Gastroesophageal sphincter (tissue), 3 donors: ENCODE results near the gene TLE2.

Experiments used
- EP300 ChIP-seq: sonication (generic); formaldehyde crosslinking; IDR thresholded peaks from one replicate; pipeline ENCODE4 v1.6.1; 2017; ENCODE audit warnings: antibody characterized with exemption, mild to moderate bottlenecking
- POLR2A ChIP-seq, 2 donors: fragments of 450-650 bp; IDR thresholded peaks; one replicate each; pipeline ENCODE4 v1.6.1; 2017; ENCODE audit warnings: antibody characterized with exemption in 2 of 2, mild to moderate bottlenecking in 2 of 2, moderate library complexity in 1 of 2
- POLR2AphosphoS5 ChIP-seq: sonication (generic); formaldehyde crosslinking; IDR thresholded peaks from one replicate; pipeline ENCODE4 v1.6.1; 2017; ENCODE audit warnings: antibody characterized with exemption
- TF ChIP-seq, protein P1 (sequence below), 4 experiments: fragments of 200-600 bp in 2 of 4; fragments of 450-650 bp in 2 of 4; sonication (generic) in 1 of 4; IDR thresholded peaks; one replicate each; pipeline ENCODE4 v1.5.1; 2017 to 2019; ENCODE audit warnings: antibody characterized with exemption in 4 of 4, mild to moderate bottlenecking in 2 of 4, moderate library complexity in 2 of 4

DNA sequence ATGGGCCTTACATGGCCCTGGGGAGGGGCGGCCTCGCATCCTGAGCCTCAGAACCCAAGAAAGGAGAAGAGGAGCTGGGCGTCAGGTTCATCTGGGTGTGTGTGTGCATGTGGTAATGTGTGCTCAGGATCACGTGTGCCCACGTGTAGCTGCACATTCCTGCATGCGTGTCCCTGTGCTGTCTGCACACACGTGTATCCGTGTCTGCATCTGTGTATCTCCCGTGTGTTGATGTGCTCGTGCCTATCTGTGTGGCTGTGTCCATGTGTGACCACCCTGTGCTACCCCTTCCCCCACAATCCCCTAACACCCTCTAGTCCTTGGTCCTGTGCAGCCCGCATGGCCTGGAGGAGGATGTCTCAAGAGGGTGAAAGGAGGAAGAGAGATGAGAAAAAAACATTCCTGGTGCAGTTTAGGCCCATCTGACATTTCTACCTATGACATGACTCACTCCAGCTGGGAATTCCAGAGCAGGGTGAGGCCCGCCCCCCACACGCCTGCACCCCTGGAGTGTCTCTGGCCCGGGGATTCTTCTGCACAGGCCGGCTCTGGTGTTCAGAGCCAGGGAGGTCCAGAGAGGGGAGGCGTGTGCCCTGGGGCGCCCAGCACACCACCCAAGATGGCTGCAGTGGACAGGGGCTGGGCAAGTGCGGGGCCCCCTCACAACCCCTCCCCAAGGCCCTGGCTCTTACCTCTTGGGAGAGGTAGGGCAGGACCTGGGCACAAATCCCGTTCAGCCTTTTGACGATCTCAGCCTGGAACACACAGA is 26.1 kb upstream of the TLE2 start:
- TF ChIP-seq, protein P1, sequence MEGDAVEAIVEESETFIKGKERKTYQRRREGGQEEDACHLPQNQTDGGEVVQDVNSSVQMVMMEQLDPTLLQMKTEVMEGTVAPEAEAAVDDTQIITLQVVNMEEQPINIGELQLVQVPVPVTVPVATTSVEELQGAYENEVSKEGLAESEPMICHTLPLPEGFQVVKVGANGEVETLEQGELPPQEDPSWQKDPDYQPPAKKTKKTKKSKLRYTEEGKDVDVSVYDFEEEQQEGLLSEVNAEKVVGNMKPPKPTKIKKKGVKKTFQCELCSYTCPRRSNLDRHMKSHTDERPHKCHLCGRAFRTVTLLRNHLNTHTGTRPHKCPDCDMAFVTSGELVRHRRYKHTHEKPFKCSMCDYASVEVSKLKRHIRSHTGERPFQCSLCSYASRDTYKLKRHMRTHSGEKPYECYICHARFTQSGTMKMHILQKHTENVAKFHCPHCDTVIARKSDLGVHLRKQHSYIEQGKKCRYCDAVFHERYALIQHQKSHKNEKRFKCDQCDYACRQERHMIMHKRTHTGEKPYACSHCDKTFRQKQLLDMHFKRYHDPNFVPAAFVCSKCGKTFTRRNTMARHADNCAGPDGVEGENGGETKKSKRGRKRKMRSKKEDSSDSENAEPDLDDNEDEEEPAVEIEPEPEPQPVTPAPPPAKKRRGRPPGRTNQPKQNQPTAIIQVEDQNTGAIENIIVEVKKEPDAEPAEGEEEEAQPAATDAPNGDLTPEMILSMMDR (IDR thresholded peaks at IDR 0.05): no peak
- TF ChIP-seq POLR2AphosphoS5: no peak
- no peak for TF ChIP-seq EP300
- no peak for TF ChIP-seq POLR2A (IDR thresholded peaks at IDR 0.05)
